Aorta (tissue), 5 donors: Measurements from ENCODE around the gene TTC12. TPM values are rescaled to one million over a fixed set of nuclear protein-coding genes. Genes with fewer than 3 reads are reported as not detected.

ENCODE experiments used
- ATAC-seq: fragments of 200-7000 bp; cut with Tn5 transposase; one replicate; pipeline ENCODE4 v1.9.1; 2022; ENCODE audit warnings: moderate library complexity; ENCODE audit not compliant: low FRiP score
- DNase-seq, 2 donors: peaks; one replicate each; pipeline ENCODE4 v3.0.0-alpha.2; 2020
- H3K27ac ChIP-seq, 2 donors: one replicate each; pipeline ENCODE4 v1.5.1; 2013; ENCODE audit warnings: low read length in 2 of 2, mild to moderate bottlenecking in 2 of 2, moderate library complexity in 2 of 2, control low read depth in 1 of 2, inconsistent platforms in 1 of 2, low read depth in 1 of 2
- H3K27me3 ChIP-seq, 2 donors: one replicate each; pipeline ENCODE4 v1.6.1; 2013; ENCODE audit warnings: control low read depth in 1 of 2, low read length in 1 of 2, mild to moderate bottlenecking in 1 of 2, moderate library complexity in 1 of 2; ENCODE audit not compliant: insufficient read depth in 2 of 2, control insufficient read depth in 1 of 2
- H3K36me3 ChIP-seq, 2 donors: one replicate each; pipeline ENCODE4 v1.6.1; 2013; ENCODE audit warnings: control low read depth in 1 of 2, low read length in 1 of 2, mild to moderate bottlenecking in 1 of 2; ENCODE audit not compliant: insufficient read depth in 2 of 2, control insufficient read depth in 1 of 2
- H3K4me1 ChIP-seq, 2 donors: one replicate each; pipeline ENCODE4 v1.6.1; 2013; ENCODE audit warnings: low read length in 2 of 2, control low read depth in 1 of 2, mild to moderate bottlenecking in 1 of 2, moderate library complexity in 1 of 2; ENCODE audit not compliant: insufficient read depth in 2 of 2, control insufficient read depth in 1 of 2
- H3K4me3 ChIP-seq, 2 donors: one replicate each; pipeline ENCODE4 v1.5.1; 2013; ENCODE audit warnings: low read length in 2 of 2, control low read depth in 1 of 2, mild to moderate bottlenecking in 1 of 2
- H3K9me3 ChIP-seq: one replicate; pipeline ENCODE4 v1.6.1; 2013; ENCODE audit warnings: mild to moderate bottlenecking, low read length; ENCODE audit not compliant: control insufficient read depth
- WGBS, 2 donors: extraction: QIAGEN DNeasy Blood & Tissue Kit; methylation state at CpG; one replicate each; pipeline ENCODE4 v1.1.7; 2013; 5-methylcytosine and 5-hydroxymethylcytosine counted together
- intact Hi-C, 2 donors: fragments of 100-400 bp; cut with DNase I; formaldehyde crosslinking; loops; one replicate each; pipeline versions ENCODE4 v1.14.2 to v1.15.0; 2022
- polyA plus RNA-seq, 2 donors: library from polyadenylated mRNA; stranded (reverse); fragments of 200-250 nt; gene quantifications; one replicate each; pipeline ENCODE4 v1.2.3, GENCODE V29; 2013
- total RNA-seq, 2 donors: library from RNA; stranded (reverse); fragmentation: NEBNext Ultra II Directional; extraction: Animal tissue kit (Norgen Biotek cat#: 25700); gene quantifications; one replicate each; pipeline ENCODE4 v1.2.1, GENCODE V29; 2021
- donor health status: healthy with polysubstance abuse.
- donor health status: Bipolar disorder and iron deficiency.
- donor health status: DM: no; HTN: no; CAD: no.
- donor health status: DM: no; HTN: no; CAD: no.
- donor health status: DM: yes; HTN: yes; CAD: no.

Gene TTC12
- total and polyA plus RNA-seq, 4 donors: 7.3 to 24.7 (median 10.3) TPM

GRCh38 chr11:113345978-113346377 is 31.6 kb downstream of the TTC12 start:
- no peak for DNase-seq
- Histone ChIP-seq H3K36me3 (peaks cover 6 to 15% of the 10 kb centered on the region in 2 donors), H3K27me3 (no peaks in the 10 kb centered on the region), H3K9me3 (no peaks in the 10 kb centered on the region), H3K4me3 (no peak overlapping the region), H3K27ac (no peak overlapping the region), H3K4me1 (no peaks in the 10 kb centered on the region)
- 49 to 60% methylated on average over 8 of the region's 8 CpGs for WGBS, 2 donors
- intact Hi-C loops: no loop called here
- no peak for ATAC-seq

- 92 to 94% methylated on average over 3 of the region's 3 CpGs for WGBS, 2 donors
- peaks cover 2 to 10% of the 10 kb centered on the region in 2 donors for H3K36me3 ChIP-seq
- no peaks in the 10 kb centered on the region for H3K4me1 ChIP-seq
- DNase-seq (no peak), ATAC-seq (no peak)
- H3K9me3 ChIP-seq: no peaks in the 10 kb centered on the region
- no peak overlapping the region for H3K4me3 ChIP-seq
- intact Hi-C loops: no loop called here
- H3K27me3 ChIP-seq: no peaks in the 10 kb centered on the region
- H3K27ac ChIP-seq: no peak overlapping the region
Measured at GRCh38 chr11:113349528-113349927, 35.1 kb downstream of the TTC12 start.

- H3K9me3 ChIP-seq: no peaks in the 10 kb centered on the region
- no peak overlapping the region for H3K27ac ChIP-seq
- no peak overlapping the region for H3K4me3 ChIP-seq
- H3K36me3 ChIP-seq: peaks cover 2 to 10% of the 10 kb centered on the region in 2 donors
- intact Hi-C loops: no loop called here
- no peaks in the 10 kb centered on the region for H3K4me1 ChIP-seq
- DNase-seq (no peak), ATAC-seq (no peak)
- WGBS, 2 donors: 80 to 82% methylated on average over 11 of the region's 11 CpGs
- H3K27me3 ChIP-seq: no peaks in the 10 kb centered on the region
Measured at GRCh38 chr11:113350336-113351067, 36.1 kb downstream of the TTC12 start.

- DNase-seq (no peak), ATAC-seq (no peak)
- H3K9me3 ChIP-seq: no peaks in the 10 kb centered on the region
- H3K27ac ChIP-seq: no peak overlapping the region
- WGBS, 2 donors: 82 to 88% methylated on average over 3 of the region's 3 CpGs
- peaks cover 2 to 9% of the 10 kb centered on the region in 2 donors for H3K36me3 ChIP-seq
- intact Hi-C loops: no loop called here
- H3K4me1 ChIP-seq: no peaks in the 10 kb centered on the region
- H3K4me3 ChIP-seq: no peak overlapping the region
- no peaks in the 10 kb centered on the region for H3K27me3 ChIP-seq
Measured at GRCh38 chr11:113351068-113351450, 36.7 kb downstream of the TTC12 start.

- Histone ChIP-seq H3K36me3 (peaks cover 2 to 10% of the 10 kb centered on the region in 2 donors), H3K27me3 (no peaks in the 10 kb centered on the region), H3K9me3 (no peaks in the 10 kb centered on the region), H3K4me3 (no peak overlapping the region), H3K4me1 (no peaks in the 10 kb centered on the region), H3K27ac (no peak overlapping the region)
- intact Hi-C loops: no loop called here
- 78 to 81% methylated on average over 4 of the region's 4 CpGs for WGBS, 2 donors
- DNase-seq (no peak), ATAC-seq (no peak)
Measured at GRCh38 chr11:113351480-113351879, 37.1 kb downstream of the TTC12 start.

GRCh38 chr11:113356203-113356602 is 41.8 kb downstream of the TTC12 start:
- no peak for ATAC-seq
- H3K36me3 ChIP-seq: peaks cover 0 to 14% of the 10 kb centered on the region in 2 donors
- no peak overlapping the region for H3K27ac ChIP-seq
- H3K9me3 ChIP-seq: no peaks in the 10 kb centered on the region
- intact Hi-C loops: no loop called here
- no peak for DNase-seq
- H3K4me3 ChIP-seq: no peak overlapping the region
- H3K4me1 ChIP-seq: no peaks in the 10 kb centered on the region
- whole genome bisulfite sequencing, 2 donors: 93 to 96% methylated on average over 3 of the region's 3 CpGs
- no peaks in the 10 kb centered on the region for H3K27me3 ChIP-seq

- no peak overlapping the region for H3K4me3 ChIP-seq
- 83% methylated on average over 5 of the region's 5 CpGs for WGBS, 2 donors
- H3K27ac ChIP-seq: no peak overlapping the region
- intact Hi-C loops: no loop called here
- DNase-seq (no peak), ATAC-seq (no peak)
- no peaks in the 10 kb centered on the region for H3K27me3 ChIP-seq
- H3K4me1 ChIP-seq: no peaks in the 10 kb centered on the region
- no peaks in the 10 kb centered on the region for H3K9me3 ChIP-seq
- peaks cover 0 to 21% of the 10 kb centered on the region in 2 donors for H3K36me3 ChIP-seq
Measured at GRCh38 chr11:113363406-113363805, 49.0 kb downstream of the TTC12 start.

- ATAC-seq (no peak), DNase-seq (no peak)
- Histone ChIP-seq H3K27ac (no peak overlapping the region), H3K4me3 (no peak overlapping the region), H3K9me3 (no peaks in the 10 kb centered on the region), H3K4me1 (no peaks in the 10 kb centered on the region), H3K36me3 (peaks cover 0 to 18% of the 10 kb centered on the region in 2 donors), H3K27me3 (no peaks in the 10 kb centered on the region)
- 80 to 85% methylated on average over 7 of the region's 7 CpGs for WGBS, 2 donors
- intact Hi-C loops: no loop called here
Measured at GRCh38 chr11:113363996-113364641, 49.7 kb downstream of the TTC12 start.

- DNase-seq (no peak), ATAC-seq (no peak)
- Histone ChIP-seq H3K36me3 (peaks cover 0 to 12% of the 10 kb centered on the region in 2 donors), H3K4me3 (no peak overlapping the region), H3K27me3 (no peaks in the 10 kb centered on the region), H3K27ac (no peak overlapping the region), H3K4me1 (no peaks in the 10 kb centered on the region), H3K9me3 (no peaks in the 10 kb centered on the region)
- intact Hi-C loops: no loop called here
- 56 to 62% methylated on average over 5 of the region's 5 CpGs for WGBS, 2 donors
Measured at GRCh38 chr11:113365895-113366294, 51.5 kb downstream of the TTC12 start.
